T-helper 17 cell (primary cell): ENCODE measurements around the gene GPR107. TPM values are rescaled to one million over a fixed set of nuclear protein-coding genes. Genes with fewer than 3 reads are reported as not detected.

Source experiments
- ATAC-seq: fragments of 150-1000 bp; cut with Tn5 transposase; 2 replicates; pipeline ENCODE4 v1.10.0; 2021; ENCODE audit warnings: mild to moderate bottlenecking, moderate library complexity
- DNase-seq, 3 donors: peaks; one replicate each; pipeline versions ENCODE4 v3.0.0 to v3.0.0-alpha.2; 2020 to 2021
- H3K9me3 ChIP-seq: one replicate; pipeline ENCODE4 v1.7.0; 2013; ENCODE audit warnings: low read length, mild to moderate bottlenecking; ENCODE audit not compliant: control insufficient read depth, poor library complexity, severe bottlenecking
- H3K27ac Mint-ChIP-seq: one replicate; pipeline ENCODE4 v1.8.0; 2022; ENCODE audit warnings: mild to moderate bottlenecking, moderate library complexity, mixed read lengths
- H3K27me3 Mint-ChIP-seq: one replicate; pipeline ENCODE4 v1.8.0; 2022; ENCODE audit warnings: mixed read lengths
- H3K36me3 Mint-ChIP-seq: one replicate; pipeline ENCODE4 v1.8.0; 2022; ENCODE audit warnings: low read depth, mixed read lengths
- H3K4me1 Mint-ChIP-seq: one replicate; pipeline ENCODE4 v1.8.0; 2022; ENCODE audit warnings: mild to moderate bottlenecking, mixed read lengths
- H3K4me3 Mint-ChIP-seq: one replicate; pipeline ENCODE4 v1.8.0; 2022; ENCODE audit warnings: mild to moderate bottlenecking, moderate library complexity, mixed read lengths
- total RNA-seq, 4 donors: library from RNA in 2 of 4; stranded (reverse) in 2 of 4; gene quantifications; one replicate each; pipeline ENCODE4 v1.2.3 and lab custom pipeline; 2022 to 2026

The GPR107 gene
- total RNA-seq, 2 donors from 2014 or later = 22.1 to 26.2 TPM

- no peak for ATAC-seq
- Mint-ChIP-seq H3K4me1 (peaks cover 21% of the 10 kb centered on the region), H3K27ac (peak overlapping the region; percentile 59), H3K4me3 (no peak overlapping the region), H3K27me3 (peaks cover 34% of the 10 kb centered on the region), H3K36me3 (peaks cover 4% of the 10 kb centered on the region)
- DNase-seq = no peak
- H3K9me3 ChIP-seq = peaks cover 3% of the 10 kb centered on the region
Measured at GRCh38 chr9:130143279-130143893, 89.7 kb downstream of the GPR107 start.

GRCh38 chr9:130143958-130144366 is 90.3 kb downstream of the GPR107 start:
- H3K4me1 Mint-ChIP-seq = peaks cover 17% of the 10 kb centered on the region
- peaks cover 3% of the 10 kb centered on the region for H3K9me3 ChIP-seq
- H3K4me3 Mint-ChIP-seq = no peak overlapping the region
- ATAC-seq = no peak
- peaks cover 4% of the 10 kb centered on the region for H3K36me3 Mint-ChIP-seq
- peak overlapping the region; percentile 59 for H3K27ac Mint-ChIP-seq
- H3K27me3 Mint-ChIP-seq = peaks cover 34% of the 10 kb centered on the region
- no peak for DNase-seq

- ATAC-seq (no peak), DNase-seq (no peak)
- peaks cover 3% of the 10 kb centered on the region for H3K9me3 ChIP-seq
- Mint-ChIP-seq H3K4me3 (peak overlapping the region; percentile 33), H3K36me3 (peaks cover 4% of the 10 kb centered on the region), H3K27ac (no peak overlapping the region), H3K4me1 (peaks cover 15% of the 10 kb centered on the region), H3K27me3 (peaks cover 34% of the 10 kb centered on the region)
Measured at GRCh38 chr9:130144703-130145102, 91.0 kb downstream of the GPR107 start.

- ATAC-seq (no peak), DNase-seq (no peak)
- Mint-ChIP-seq H3K27me3 (peaks cover 34% of the 10 kb centered on the region), H3K27ac (no peak overlapping the region), H3K4me3 (no peak overlapping the region), H3K36me3 (peaks cover 4% of the 10 kb centered on the region), H3K4me1 (peaks cover 15% of the 10 kb centered on the region)
- no peaks in the 10 kb centered on the region for H3K9me3 ChIP-seq
Measured at GRCh38 chr9:130145658-130146057, 92.0 kb downstream of the GPR107 start.

- H3K9me3 ChIP-seq = no peaks in the 10 kb centered on the region
- Mint-ChIP-seq H3K27ac (no peak overlapping the region), H3K4me3 (no peak overlapping the region), H3K36me3 (peaks cover 4% of the 10 kb centered on the region), H3K4me1 (peaks cover 15% of the 10 kb centered on the region), H3K27me3 (peaks cover 34% of the 10 kb centered on the region)
- DNase-seq (no peak), ATAC-seq (no peak)
Measured at GRCh38 chr9:130147198-130147597, 93.5 kb downstream of the GPR107 start.

- no peak overlapping the region for H3K4me3 Mint-ChIP-seq
- no peak for DNase-seq
- H3K27ac Mint-ChIP-seq = no peak overlapping the region
- H3K4me1 Mint-ChIP-seq = peaks cover 15% of the 10 kb centered on the region
- H3K36me3 Mint-ChIP-seq = peaks cover 4% of the 10 kb centered on the region
- peaks cover 34% of the 10 kb centered on the region for H3K27me3 Mint-ChIP-seq
- no peak for ATAC-seq
- H3K9me3 ChIP-seq = no peaks in the 10 kb centered on the region
Measured at GRCh38 chr9:130147910-130148309, 94.2 kb downstream of the GPR107 start.

GRCh38 chr9:130149031-130149430 is 95.3 kb downstream of the GPR107 start:
- Mint-ChIP-seq H3K4me1 (peaks cover 9% of the 10 kb centered on the region), H3K36me3 (peaks cover 4% of the 10 kb centered on the region), H3K27me3 (peaks cover 27% of the 10 kb centered on the region), H3K4me3 (peak overlapping the region; percentile 31), H3K27ac (no peak overlapping the region)
- DNase-seq (no peak), ATAC-seq (no peak)
- H3K9me3 ChIP-seq = no peaks in the 10 kb centered on the region

- Mint-ChIP-seq H3K4me1 (peaks cover 3% of the 10 kb centered on the region), H3K4me3 (no peak overlapping the region), H3K36me3 (peaks cover 4% of the 10 kb centered on the region), H3K27ac (no peak overlapping the region), H3K27me3 (peaks cover 19% of the 10 kb centered on the region)
- DNase-seq = no peak
- H3K9me3 ChIP-seq = no peaks in the 10 kb centered on the region
- no peak for ATAC-seq
Measured at GRCh38 chr9:130149654-130150286, 96.1 kb downstream of the GPR107 start.

GRCh38 chr9:130150779-130151382 is 97.2 kb downstream of the GPR107 start:
- Mint-ChIP-seq H3K27ac (no peak overlapping the region), H3K4me3 (no peak overlapping the region), H3K4me1 (peaks cover 3% of the 10 kb centered on the region), H3K36me3 (peaks cover 4% of the 10 kb centered on the region), H3K27me3 (peaks cover 14% of the 10 kb centered on the region)
- ATAC-seq = no peak
- H3K9me3 ChIP-seq = no peaks in the 10 kb centered on the region
- no peak for DNase-seq

GRCh38 chr9:130154816-130155215 is 101.1 kb downstream of the GPR107 start:
- no peaks in the 10 kb centered on the region for H3K36me3 Mint-ChIP-seq
- H3K27me3 Mint-ChIP-seq = peaks cover under 1% of the 10 kb centered on the region
- no peak for ATAC-seq
- H3K4me3 Mint-ChIP-seq = no peak overlapping the region
- no peaks in the 10 kb centered on the region for H3K9me3 ChIP-seq
- no peak overlapping the region for H3K27ac Mint-ChIP-seq
- DNase-seq = no peak
- H3K4me1 Mint-ChIP-seq = no peaks in the 10 kb centered on the region

- Mint-ChIP-seq H3K27me3 (peaks cover 5% of the 10 kb centered on the region), H3K4me1 (no peaks in the 10 kb centered on the region), H3K4me3 (no peak overlapping the region), H3K36me3 (no peaks in the 10 kb centered on the region), H3K27ac (no peak overlapping the region)
- no peaks in the 10 kb centered on the region for H3K9me3 ChIP-seq
- DNase-seq (no peak), ATAC-seq (no peak)
Measured at GRCh38 chr9:130155647-130156046, 101.9 kb downstream of the GPR107 start.

- no peaks in the 10 kb centered on the region for H3K9me3 ChIP-seq
- ATAC-seq = no peak
- no peaks in the 10 kb centered on the region for H3K36me3 Mint-ChIP-seq
- no peak overlapping the region for H3K4me3 Mint-ChIP-seq
- no peak for DNase-seq
- H3K27ac Mint-ChIP-seq = no peak overlapping the region
- H3K27me3 Mint-ChIP-seq = peaks cover 5% of the 10 kb centered on the region
- H3K4me1 Mint-ChIP-seq = no peaks in the 10 kb centered on the region
Measured at GRCh38 chr9:130156672-130157071, 103.0 kb downstream of the GPR107 start.

GRCh38 chr9:130157079-130157478 is 103.4 kb downstream of the GPR107 start:
- DNase-seq (no peak), ATAC-seq (no peak)
- H3K4me3 Mint-ChIP-seq = no peak overlapping the region
- H3K27ac Mint-ChIP-seq = no peak overlapping the region
- no peaks in the 10 kb centered on the region for H3K9me3 ChIP-seq
- H3K4me1 Mint-ChIP-seq = no peaks in the 10 kb centered on the region
- H3K36me3 Mint-ChIP-seq = no peaks in the 10 kb centered on the region
- peaks cover 5% of the 10 kb centered on the region for H3K27me3 Mint-ChIP-seq

GRCh38 chr9:130158001-130158400 is 104.3 kb downstream of the GPR107 start:
- no peaks in the 10 kb centered on the region for H3K9me3 ChIP-seq
- no peak for DNase-seq
- Mint-ChIP-seq H3K4me3 (no peak overlapping the region), H3K27me3 (peaks cover 5% of the 10 kb centered on the region), H3K36me3 (no peaks in the 10 kb centered on the region), H3K4me1 (no peaks in the 10 kb centered on the region), H3K27ac (no peak overlapping the region)
- ATAC-seq = no peak
